ENCODE results near the gene MMP20. TPM values are rescaled to one million over a fixed set of nuclear protein-coding genes. Genes with fewer than 3 reads are reported as not detected.
"Not testable (repeated sequence)": the region's sequence is repeated elsewhere in the genome, so short reads cannot be mapped to it uniquely, and the experiment has no call there.

Gene MMP20, protein sequence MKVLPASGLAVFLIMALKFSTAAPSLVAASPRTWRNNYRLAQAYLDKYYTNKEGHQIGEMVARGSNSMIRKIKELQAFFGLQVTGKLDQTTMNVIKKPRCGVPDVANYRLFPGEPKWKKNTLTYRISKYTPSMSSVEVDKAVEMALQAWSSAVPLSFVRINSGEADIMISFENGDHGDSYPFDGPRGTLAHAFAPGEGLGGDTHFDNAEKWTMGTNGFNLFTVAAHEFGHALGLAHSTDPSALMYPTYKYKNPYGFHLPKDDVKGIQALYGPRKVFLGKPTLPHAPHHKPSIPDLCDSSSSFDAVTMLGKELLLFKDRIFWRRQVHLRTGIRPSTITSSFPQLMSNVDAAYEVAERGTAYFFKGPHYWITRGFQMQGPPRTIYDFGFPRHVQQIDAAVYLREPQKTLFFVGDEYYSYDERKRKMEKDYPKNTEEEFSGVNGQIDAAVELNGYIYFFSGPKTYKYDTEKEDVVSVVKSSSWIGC
- not detected in 2 replicates for total RNA-seq

DNA sequence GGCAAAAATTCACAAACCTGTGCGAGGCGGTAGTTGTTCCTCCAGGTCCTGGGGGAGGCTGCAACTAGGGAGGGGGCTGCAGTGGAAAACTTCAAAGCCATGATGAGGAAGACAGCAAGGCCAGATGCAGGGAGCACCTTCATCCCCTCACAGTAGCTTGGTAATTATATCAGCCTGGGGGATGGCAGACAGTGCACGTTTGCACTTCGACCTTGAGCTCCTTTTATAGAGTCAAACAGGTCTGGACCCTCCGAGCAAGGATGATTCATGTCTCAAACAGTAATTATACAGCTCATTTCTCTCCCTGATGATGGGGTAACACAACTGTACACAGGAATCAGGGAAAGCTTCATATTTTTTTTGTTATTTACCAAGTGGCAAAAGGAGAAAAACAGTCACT lies at the start of gene MMP20:
Gene MMP20, minus strand, starts transcription at position 156 of the 400 bp plus-strand sequence. Its CDS starts 13 bp downstream, at position 143.
- DNase-seq = no peak

DNA sequence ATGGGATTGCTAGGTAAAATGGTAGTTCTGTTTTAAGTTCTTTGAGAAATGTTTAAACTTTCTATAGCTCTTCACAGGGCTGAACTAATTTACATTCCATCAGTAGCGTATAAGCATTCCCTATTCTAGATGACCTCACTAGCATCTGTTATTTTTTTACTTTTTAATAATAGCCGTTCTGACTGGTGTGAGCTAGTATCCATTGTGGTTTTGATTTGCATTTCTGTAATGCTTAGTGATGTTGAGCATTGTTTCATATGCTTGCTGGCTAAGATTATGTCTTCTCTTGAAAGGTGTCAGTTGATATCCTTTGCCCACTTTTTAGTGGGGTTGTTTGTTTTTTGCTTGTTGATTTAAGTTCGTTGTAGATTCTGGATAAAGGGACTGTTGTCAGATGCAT lies 44.5 kb upstream of the MMP20 start:
- DNase-seq = no peak

- DNase-seq = peak; percentile 67
Observed at GRCh38 chr11:102666331-102666957, 41.3 kb upstream of the MMP20 start.

GRCh38 chr11:102664001-102664752 lies 39.0 kb upstream of the MMP20 start:
- DNase-seq = peak; percentile 36

GRCh38 chr11:102662607-102663006 lies 37.5 kb upstream of the MMP20 start:
- no peak for DNase-seq

GRCh38 chr11:102661040-102661439 lies 35.9 kb upstream of the MMP20 start:
- no peak for DNase-seq

DNA sequence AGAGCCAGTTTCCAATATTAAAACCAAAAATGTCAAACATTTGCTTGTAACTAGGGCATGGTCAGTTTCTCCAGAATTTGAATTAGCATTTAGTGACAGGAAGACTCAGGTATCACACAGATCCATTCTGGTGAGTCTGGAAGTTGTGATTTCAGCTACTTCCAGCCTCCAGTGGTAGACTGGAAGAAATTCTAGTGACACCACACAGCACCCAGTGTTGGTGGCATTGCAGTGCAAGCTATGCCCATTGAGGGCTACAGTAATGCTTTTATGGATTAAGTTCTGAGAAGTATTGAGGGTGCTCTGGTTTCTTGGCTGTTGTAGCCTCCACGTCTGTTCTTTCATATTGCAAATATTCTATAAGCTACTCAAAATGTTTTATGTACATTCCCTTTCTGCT lies 31.4 kb upstream of the MMP20 start:
- DNase-seq = no peak

- no peak for DNase-seq
Observed at GRCh38 chr11:102655547-102655946, 30.4 kb upstream of the MMP20 start.

DNA sequence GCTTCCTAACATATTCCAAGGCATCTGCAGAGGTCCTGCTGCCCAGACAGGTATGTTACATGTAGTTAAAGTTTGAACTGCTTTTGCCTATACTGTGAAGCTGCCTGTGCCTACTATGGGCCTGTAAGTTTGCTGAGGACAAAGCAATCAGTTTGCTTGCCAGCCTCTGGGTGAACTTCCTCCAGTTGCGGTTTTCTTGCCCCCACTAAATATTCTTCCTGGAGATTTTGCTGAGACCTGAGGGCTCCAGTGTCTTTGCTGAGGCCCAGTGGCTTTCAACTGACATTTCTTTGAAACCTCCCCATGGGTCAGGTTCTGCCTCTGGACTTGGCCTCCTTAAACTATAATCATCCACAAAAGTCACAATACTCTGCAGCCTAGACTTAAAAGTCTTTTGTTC lies 29.6 kb upstream of the MMP20 start:
- no peak for DNase-seq

- peak; percentile 8 for DNase-seq
Observed at GRCh38 chr11:102653744-102654291, 28.7 kb upstream of the MMP20 start.

- DNase-seq = peak; percentile 39
Observed at GRCh38 chr11:102647430-102647829, 22.3 kb upstream of the MMP20 start.

DNA sequence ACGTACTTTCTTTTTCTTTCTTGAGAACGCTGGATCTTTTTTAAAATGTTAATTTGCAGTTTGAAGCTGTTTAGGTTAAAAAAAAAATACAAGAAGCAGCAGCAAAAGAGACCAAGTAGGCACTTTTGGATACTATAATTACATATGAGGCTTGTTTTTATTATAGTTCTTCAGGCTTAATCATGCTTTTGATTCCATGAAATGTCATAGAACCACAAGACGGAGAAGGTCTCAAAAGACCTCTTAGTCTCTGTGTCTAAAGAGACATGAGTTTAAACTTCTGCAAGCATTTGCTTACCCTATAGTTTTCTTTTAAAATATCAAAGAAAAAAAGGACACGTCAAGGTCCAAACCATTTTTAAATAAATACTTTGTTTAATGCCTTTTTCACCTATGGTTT lies 18.8 kb upstream of the MMP20 start:
- DNase-seq = no peak

DNA sequence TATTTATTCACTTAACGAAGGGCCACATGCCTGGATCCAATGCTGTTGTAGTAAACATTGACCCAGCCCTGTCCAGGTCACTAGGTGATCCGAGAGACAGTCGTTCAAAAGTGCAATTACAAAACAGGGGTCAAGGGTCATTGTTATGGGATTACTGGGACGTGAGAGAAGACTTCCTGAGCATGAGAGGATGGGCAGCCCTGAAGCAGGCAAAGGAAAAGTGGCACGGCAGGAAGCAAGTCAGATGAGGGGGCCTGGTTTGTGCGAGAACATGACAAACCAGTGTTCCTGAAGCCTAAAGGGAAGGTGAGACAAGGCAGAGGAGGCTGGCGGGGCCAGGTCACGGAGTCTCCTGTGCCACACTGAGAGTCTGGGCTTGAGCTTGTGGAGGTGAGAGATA lies 15.8 kb upstream of the MMP20 start:
- no peak for DNase-seq

GRCh38 chr11:102639656-102640055 lies 14.5 kb upstream of the MMP20 start:
- no peak for DNase-seq

- no peak for DNase-seq
Observed at GRCh38 chr11:102637731-102638130, 12.6 kb upstream of the MMP20 start.

GRCh38 chr11:102633385-102634026 lies 8.4 kb upstream of the MMP20 start:
- no peak for DNase-seq

DNA sequence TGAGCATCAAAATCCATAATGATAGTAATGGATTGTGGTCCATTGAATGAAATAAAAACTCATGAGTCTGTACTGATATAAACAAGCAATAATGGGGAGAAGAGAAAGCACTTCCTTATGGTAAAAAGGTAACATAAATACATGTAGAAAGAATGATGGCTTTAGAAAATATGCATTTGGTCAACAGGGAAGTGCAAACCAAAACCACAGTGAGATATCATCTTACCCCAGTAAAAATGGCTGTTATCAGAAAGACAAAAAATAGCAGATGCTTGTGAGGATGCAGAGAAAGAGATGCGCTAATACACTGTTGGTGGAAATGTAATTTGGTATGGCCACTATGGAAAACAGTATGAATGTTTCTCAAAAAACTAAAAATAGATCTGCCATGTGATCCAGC lies 6.9 kb upstream of the MMP20 start:
- no peak for DNase-seq

DNA sequence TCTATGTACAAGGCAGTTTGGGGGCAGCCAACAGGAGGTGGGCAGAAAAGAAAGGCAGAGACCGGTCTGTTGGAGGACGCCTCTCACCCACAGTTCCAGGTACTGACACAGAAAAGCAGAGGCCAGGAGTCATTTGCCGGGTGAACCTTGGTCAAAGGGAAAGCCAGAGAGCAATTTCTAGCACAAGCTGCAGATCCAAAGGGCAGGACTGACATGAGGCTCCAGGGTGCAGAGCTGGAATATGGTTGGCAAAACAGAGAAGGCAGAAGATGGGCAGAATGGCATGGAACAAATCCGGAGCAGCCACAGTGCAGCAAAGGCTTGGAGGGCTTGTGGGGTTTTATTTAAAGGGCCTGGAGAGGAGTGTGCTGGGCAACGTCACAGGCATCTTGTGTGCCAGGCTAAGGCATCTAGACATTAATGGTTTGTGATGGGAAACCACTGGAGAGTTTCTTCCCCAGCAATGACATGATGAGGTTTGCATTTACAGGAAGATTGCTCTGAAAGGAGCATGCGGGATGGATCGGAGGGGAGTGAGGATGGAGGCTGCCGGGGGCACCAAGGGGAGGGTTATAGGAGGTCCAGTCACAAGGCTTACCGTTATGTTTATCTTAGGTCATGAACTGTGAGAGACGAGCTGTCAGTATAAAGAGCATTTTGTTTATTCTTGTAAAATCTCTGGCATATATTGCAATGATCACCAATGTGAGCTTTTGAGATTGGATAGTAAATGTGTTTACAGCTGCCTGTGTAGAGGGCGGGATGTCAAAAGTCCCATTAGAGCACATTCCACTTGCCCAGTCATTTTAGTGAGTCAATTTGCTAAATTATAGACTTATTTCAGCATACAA lies 5.7 kb upstream of the MMP20 start:
- no peak for DNase-seq

DNA sequence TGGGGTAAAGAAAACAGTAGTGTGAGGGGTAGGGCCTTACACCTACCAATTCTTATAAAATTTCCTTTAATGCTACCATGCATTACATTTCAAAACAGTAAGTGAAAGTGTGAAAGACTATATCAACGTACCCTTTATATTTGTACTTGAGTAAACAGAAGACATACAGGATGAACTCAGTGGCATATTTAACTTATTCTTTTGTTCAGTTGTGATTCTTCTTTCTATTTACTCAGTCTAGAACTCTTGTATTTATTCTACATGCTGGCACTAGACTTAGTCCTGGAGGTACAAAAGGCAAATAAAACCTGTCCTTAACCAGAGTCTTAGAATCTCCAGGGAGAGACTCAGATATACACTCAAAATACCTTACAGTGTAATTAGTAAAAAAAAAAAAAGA lies 4.8 kb upstream of the MMP20 start:
- not testable (repeated sequence) for DNase-seq

- no peak for DNase-seq
Observed at GRCh38 chr11:102626676-102627075, 1.5 kb upstream of the MMP20 start.

- no peak for DNase-seq
Observed at GRCh38 chr11:102623998-102624397, 1.1 kb downstream of the MMP20 start.

GRCh38 chr11:102623128-102623527 lies 2.0 kb downstream of the MMP20 start:
- no peak for DNase-seq
